ENCODE results near the gene NEMP1. TPM values are rescaled to one million over a fixed set of nuclear protein-coding genes. Genes with fewer than 3 reads are reported as not detected.

The NEMP1 gene
- total RNA-seq, 6 experiments from 2014 or later, result 3.8 to 6.2 (median 4.8) TPM

DNA sequence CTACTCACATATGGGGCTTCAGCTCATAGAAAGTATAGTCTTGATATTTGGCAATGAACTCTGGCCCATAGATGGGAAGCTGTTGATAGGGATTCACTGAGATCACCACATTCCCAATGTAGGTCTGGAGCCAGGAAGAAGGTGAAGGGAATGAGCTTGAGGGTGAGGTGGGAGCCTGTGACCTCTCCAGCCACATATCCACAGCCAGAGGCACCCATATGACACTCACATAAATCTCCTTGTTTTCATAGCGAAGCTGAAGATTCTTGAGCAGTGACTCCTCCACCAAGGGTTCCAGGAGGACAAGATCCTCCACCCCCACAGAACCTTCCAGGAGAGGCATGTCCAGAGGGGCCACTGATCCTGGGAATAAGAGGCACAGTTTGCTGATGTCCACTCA, 30.6 kb downstream of the NEMP1 start:
- Histone ChIP-seq H3K36me3 (no peaks in the 10 kb centered on the region), H3K9me3 (no peaks in the 10 kb centered on the region), H3K27me3 (no peaks in the 10 kb centered on the region), H3K27ac (no peak overlapping the region), H3K4me1 (no peaks in the 10 kb centered on the region), H3K4me3 (no peak overlapping the region)
- TF ChIP-seq, protein P1, sequence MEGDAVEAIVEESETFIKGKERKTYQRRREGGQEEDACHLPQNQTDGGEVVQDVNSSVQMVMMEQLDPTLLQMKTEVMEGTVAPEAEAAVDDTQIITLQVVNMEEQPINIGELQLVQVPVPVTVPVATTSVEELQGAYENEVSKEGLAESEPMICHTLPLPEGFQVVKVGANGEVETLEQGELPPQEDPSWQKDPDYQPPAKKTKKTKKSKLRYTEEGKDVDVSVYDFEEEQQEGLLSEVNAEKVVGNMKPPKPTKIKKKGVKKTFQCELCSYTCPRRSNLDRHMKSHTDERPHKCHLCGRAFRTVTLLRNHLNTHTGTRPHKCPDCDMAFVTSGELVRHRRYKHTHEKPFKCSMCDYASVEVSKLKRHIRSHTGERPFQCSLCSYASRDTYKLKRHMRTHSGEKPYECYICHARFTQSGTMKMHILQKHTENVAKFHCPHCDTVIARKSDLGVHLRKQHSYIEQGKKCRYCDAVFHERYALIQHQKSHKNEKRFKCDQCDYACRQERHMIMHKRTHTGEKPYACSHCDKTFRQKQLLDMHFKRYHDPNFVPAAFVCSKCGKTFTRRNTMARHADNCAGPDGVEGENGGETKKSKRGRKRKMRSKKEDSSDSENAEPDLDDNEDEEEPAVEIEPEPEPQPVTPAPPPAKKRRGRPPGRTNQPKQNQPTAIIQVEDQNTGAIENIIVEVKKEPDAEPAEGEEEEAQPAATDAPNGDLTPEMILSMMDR (IDR thresholded peaks at IDR 0.05), result no peak
- no peak for TF ChIP-seq POLR2A (IDR thresholded peaks at IDR 0.05)
- DNase-seq, result no peak
- ATAC-seq, result no peak
- intact Hi-C loops (cut with DNase I), result no loop called here
- WGBS (ENCODE audit: insufficient coverage, low coverage, low lambda C conversion rate, missing lambda C conversion rate), result no CpG with 5 or more reads among the region's 1 CpG

DNA sequence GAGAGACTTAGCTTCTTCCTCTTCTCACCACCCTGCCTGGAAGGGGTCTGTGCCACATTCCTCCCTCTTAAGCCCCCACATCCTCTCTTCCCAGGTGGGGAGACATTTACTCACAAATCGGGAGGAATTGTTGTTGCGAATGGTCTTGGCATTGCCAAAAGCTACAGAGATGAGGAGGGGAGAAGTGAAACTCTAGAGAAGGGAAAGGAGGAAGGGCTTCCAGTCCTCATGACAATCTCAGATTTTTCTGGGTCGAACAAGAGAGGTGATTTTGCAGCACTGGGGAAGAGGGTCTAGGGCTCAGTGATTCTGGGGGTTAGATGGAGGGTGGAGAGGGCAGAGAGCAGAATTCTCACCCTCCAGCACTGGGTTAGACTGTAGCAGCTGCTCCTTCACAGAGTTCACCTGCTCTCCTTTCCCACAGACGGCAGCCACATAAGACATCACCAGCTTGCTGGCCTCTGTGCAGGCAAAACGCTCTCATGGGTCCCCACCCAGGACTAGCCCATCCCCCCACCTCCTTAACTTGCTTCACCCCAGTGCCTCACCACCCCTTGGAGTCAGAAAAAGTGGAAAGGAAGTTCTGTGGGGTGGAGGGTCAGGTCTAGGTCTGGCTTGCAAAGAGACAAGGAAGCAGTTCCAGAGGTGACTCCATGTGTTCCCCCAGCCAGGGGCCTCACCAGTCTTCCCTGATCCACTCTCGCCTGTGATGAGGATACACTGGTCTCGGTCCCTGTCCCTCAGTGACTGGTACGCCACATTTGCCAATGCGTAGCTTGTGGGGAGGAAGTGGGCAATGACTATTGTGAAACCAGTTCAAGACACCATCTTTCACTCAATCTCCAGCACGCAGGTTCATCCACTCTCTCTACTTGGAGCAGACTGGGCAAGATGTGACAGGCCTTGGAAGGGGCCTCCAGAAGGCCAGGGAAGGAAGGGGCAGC, 31.4 kb downstream of the NEMP1 start:
- no peaks in the 10 kb centered on the region for H3K36me3 ChIP-seq
- intact Hi-C loops (cut with DNase I), result no loop called here
- H3K27me3 ChIP-seq, result no peaks in the 10 kb centered on the region
- WGBS (ENCODE audit: insufficient coverage, low coverage, low lambda C conversion rate, missing lambda C conversion rate), result 48% methylated on average over 3 of the region's 10 CpGs
- H3K4me1 ChIP-seq, result no peaks in the 10 kb centered on the region
- H3K27ac ChIP-seq, result no peak overlapping the region
- no peak overlapping the region for H3K4me3 ChIP-seq
- ATAC-seq, result peak; percentile 18 to 60 (median 41)
- H3K9me3 ChIP-seq, result no peaks in the 10 kb centered on the region
- DNase-seq, result no peak
- no peak for TF ChIP-seq POLR2A (IDR thresholded peaks at IDR 0.05)
- TF ChIP-seq, protein P1 (IDR thresholded peaks at IDR 0.05), result no peak

DNA sequence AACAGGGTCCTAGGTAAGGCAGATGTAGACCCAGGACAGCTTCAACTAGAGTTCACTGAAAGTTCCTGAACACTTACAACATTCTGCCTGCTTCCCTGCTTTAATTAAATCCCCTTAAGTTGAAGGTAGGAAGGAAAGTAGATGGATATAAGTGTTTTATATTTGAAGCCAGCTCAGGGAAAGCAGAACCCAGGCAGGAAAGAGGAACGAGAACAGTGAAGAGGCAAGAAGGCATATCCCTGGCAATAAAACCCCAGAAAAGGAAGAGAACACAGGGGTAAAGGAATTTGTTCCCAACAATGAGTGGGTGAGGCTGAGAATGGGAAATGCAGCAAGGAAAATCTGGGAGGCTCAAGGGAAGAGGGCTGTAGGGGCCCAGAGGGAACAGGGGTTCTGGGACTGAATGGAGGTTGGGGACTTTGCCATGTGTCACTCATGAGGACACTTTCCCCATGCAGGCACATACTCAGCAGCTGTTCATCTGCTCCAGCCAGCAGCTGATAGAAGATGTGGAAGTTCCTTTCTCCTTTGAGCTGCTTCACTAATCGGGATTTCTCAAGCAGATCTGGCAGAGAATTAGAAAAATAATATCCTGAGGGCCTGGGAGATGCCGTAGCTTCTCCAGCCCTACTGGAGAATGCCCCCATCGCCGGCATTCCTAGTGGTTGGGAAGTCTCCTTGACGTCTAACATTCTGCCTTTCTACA, 32.4 kb downstream of the NEMP1 start:
- no peak for TF ChIP-seq POLR2A (IDR thresholded peaks at IDR 0.05)
- TF ChIP-seq, protein P1 (IDR thresholded peaks at IDR 0.05), result no peak
- ATAC-seq, result peak in 2 of 4 donors; percentile 23 to 27
- 50% methylated on average over 5 of the region's 6 CpGs for WGBS (ENCODE audit: insufficient coverage, low coverage, low lambda C conversion rate, missing lambda C conversion rate)
- Histone ChIP-seq H3K9me3 (no peaks in the 10 kb centered on the region), H3K27me3 (no peaks in the 10 kb centered on the region), H3K27ac (no peak overlapping the region), H3K4me1 (no peaks in the 10 kb centered on the region), H3K4me3 (no peak overlapping the region), H3K36me3 (no peaks in the 10 kb centered on the region)
- intact Hi-C loops (cut with DNase I), result no loop called here
- DNase-seq, result no peak

DNA sequence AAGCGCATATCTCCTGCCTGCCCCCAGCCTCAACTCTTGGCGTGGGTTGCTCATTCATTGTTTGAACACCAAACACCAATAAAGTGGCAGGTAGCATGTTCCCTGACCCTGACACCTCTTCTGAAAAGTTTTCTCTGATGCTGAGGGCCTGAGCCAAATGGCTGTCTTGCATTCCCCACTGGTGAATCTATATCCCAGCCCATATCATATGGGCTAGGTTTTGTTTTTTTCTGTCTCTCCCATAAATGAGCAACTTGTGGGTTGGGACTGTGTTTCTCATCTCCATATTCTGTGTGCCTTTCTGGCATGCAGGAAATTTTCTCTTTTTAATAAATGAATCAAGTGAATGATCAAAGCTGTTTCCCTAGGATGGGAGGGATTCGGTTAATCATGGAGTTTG, 33.7 kb downstream of the NEMP1 start:
- Histone ChIP-seq H3K27me3 (no peaks in the 10 kb centered on the region), H3K9me3 (no peaks in the 10 kb centered on the region), H3K27ac (no peak overlapping the region), H3K36me3 (no peaks in the 10 kb centered on the region), H3K4me3 (no peak overlapping the region), H3K4me1 (no peaks in the 10 kb centered on the region)
- DNase-seq, result no peak
- TF ChIP-seq, protein P1 (IDR thresholded peaks at IDR 0.05), result no peak
- TF ChIP-seq POLR2A (IDR thresholded peaks at IDR 0.05), result no peak
- intact Hi-C loops (cut with DNase I), result no loop called here
- no peak for ATAC-seq
- WGBS (ENCODE audit: insufficient coverage, low coverage, low lambda C conversion rate, missing lambda C conversion rate), result 89% methylated on average over 3 of the region's 3 CpGs

Data from right lobe of liver (tissue), 6 donors.